Heart right ventricle (tissue), 16 donors: ENCODE measurements around the gene PHF12. TPM values are rescaled to one million over a fixed set of nuclear protein-coding genes. Genes with fewer than 3 reads are reported as not detected.

Experiments
- ATAC-seq, 8 donors: fragments of 200-7000 bp; cut with Tn5 transposase; one replicate each; pipeline ENCODE4 v1.9.1; 2020; ENCODE audit warnings: mild to moderate bottlenecking in 8 of 8, moderate library complexity in 8 of 8, moderate number of reproducible peaks in 1 of 8
- DNase-seq, 2 donors: peaks; one replicate each; pipeline ENCODE4 v3.0.0-alpha.2; 2020
- H3K27ac ChIP-seq, 10 donors: fragments of 200-600 bp; sonication (generic) in 2 of 10; one replicate each; pipeline versions ENCODE4 v1.5.0 to v1.8.0; 2020 to 2022; ENCODE audit warnings: mild to moderate bottlenecking in 3 of 10
- H3K27me3 ChIP-seq, 7 donors: fragments of 200-600 bp; one replicate each; pipeline ENCODE4 v1.8.0; 2021 to 2022; ENCODE audit warnings: mild to moderate bottlenecking in 2 of 7
- H3K36me3 ChIP-seq, 9 donors: fragments of 200-600 bp; sonication (generic) in 1 of 9; one replicate each; pipeline versions ENCODE4 v1.5.0 to v1.8.0; 2020 to 2022; ENCODE audit warnings: mild to moderate bottlenecking in 2 of 9
- H3K4me1 ChIP-seq, 9 donors: fragments of 200-600 bp; sonication (generic) in 1 of 9; one replicate each; pipeline versions ENCODE4 v1.5.0 to v1.8.0; 2020 to 2022; ENCODE audit warnings: mild to moderate bottlenecking in 4 of 9
- H3K4me3 ChIP-seq, 10 donors: fragments of 200-600 bp; sonication (generic) in 2 of 10; one replicate each; pipeline versions ENCODE4 v1.5.0 to v1.8.0; 2020 to 2022; ENCODE audit warnings: mild to moderate bottlenecking in 7 of 10, moderate library complexity in 2 of 10
- H3K9me3 ChIP-seq, 11 donors: fragments of 200-600 bp in 10 of 11; sonication (generic) in 2 of 11; one replicate each; pipeline versions ENCODE4 v1.5.0 to v1.8.0; 2013 to 2022; ENCODE audit warnings: mild to moderate bottlenecking in 2 of 11, control low read depth in 1 of 11, moderate library complexity in 1 of 11
- WGBS, 2 donors: extraction: QIAGEN DNeasy Blood & Tissue Kit; methylation state at CpG; one replicate each; pipeline ENCODE4 v1.1.7; 2013; ENCODE audit warnings: inconsistent platforms in 1 of 2; 5-methylcytosine and 5-hydroxymethylcytosine counted together
- intact Hi-C, 10 donors: fragments of 100-400 bp; cut with DNase I; formaldehyde crosslinking; loops; one replicate each; pipeline versions ENCODE4 v1.11.1 to v1.14.2; 2022
- polyA plus RNA-seq, 2 donors: library from polyadenylated mRNA; stranded (reverse); fragments of 200-250 nt; gene quantifications; one replicate each; pipeline ENCODE4 v1.2.3, GENCODE V29; 2013
- total RNA-seq, 10 donors: library from RNA; stranded (reverse); fragmentation: NEBNext Ultra II Directional in 3 of 10; extraction: Animal tissue kit (Norgen Biotek cat#: 25700) in 3 of 10; gene quantifications; one replicate each; pipeline versions ENCODE4 v1.2.1 to v1.2.4, GENCODE V29; 2021 to 2023
- TF ChIP-seq, protein P1 (sequence below), 9 donors: fragments of 200-600 bp; sonication (generic) in 2 of 9; IDR thresholded peaks; one replicate each; pipeline versions ENCODE4 v1.5.0 to v1.8.0; 2021 to 2022; ENCODE audit warnings: antibody characterized with exemption in 9 of 9, mild to moderate bottlenecking in 5 of 9, moderate library complexity in 1 of 9
- donor health status: Arrhythmogenic right ventricular cardiomyopathy.
- donor health status: ischemic (EF 13 %, LVEDD 7.1; RV severe dilation, severe dysfunction).
- donor health status: healthy with polysubstance abuse.
- donor health status: DM: no; HTN: yes; CAD: no.
- donor health status: DM: no; HTN: no; CAD: no.
- donor health status: ischemic (EF 25% LVEDD 6.9; RV normal size, moderate dysfunction).
- donor health status: ischemic (EF 25% LVEDD 5.7; RV mildly dilated, moderate dysfunction).
- donor health status: healthy.
- donor health status: DM: yes; HTN: yes; CAD: no.
- donor health status: Ischemic cardiomyopathy.
- donor health status: ischemic (EF 35%, LVEDD 5.7; RV mildly dilated, moderate dysfunction).
- donor health status: nonischemic (EF 11% LVEDD 7.7; RV severe dilation, severe dysfunction).
- donor health status: DM: yes; HTN: yes; CAD: no.
- donor health status: PGD.
- donor health status: ischemic (EF 29% LVEDD 5.4; RV normal size, mild dysfunction).
- donor health status: nonischemic (EF 23%, LVEDD 6.1; RV moderate dilation, normal function).

The PHF12 gene
- total and polyA plus RNA-seq, 12 donors: 7.3 to 28.0 (median 20.9) TPM

DNA sequence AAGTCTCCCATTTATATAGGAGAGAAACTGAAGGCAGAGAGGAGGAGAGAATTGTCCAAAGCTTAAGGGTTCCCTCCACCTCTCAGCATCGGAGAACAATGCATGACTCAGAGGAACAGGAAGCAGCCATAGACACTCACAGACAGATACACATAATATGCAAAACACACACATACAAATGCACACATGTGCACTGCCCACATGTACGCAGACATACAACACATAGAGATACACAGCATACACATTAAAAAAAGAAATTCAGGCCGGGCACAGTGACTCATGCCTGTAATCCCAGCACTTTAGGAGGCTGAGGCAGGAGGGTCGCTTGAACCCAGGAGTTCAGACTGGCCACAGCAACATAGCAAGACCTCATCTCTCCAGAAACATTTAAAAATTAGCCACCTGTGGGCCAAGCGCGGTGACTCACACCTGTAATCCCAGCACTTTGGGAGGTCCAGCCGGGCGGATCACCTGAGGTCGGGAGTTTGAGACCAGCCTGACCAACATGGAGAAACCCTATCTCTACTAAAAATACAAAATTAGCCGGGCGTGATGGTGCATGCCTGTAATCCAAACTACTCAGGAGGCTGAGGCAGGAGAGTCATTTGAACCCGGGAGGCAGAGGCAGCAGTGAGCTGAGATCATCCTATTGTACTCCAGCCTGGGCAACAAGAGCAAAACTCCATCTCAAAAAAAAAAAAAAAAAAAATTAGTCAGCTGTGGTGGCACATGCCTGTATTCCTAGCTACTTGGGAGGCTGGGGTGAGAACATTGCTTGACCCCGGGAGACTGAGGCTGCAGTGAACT, 85.2 kb downstream of the PHF12 start:
- no peak overlapping the region for H3K27ac ChIP-seq
- 84 to 88% methylated on average over 13 of the region's 13 CpGs for WGBS, 2 donors
- no peaks in the 10 kb centered on the region for H3K9me3 ChIP-seq
- H3K36me3 ChIP-seq: peaks cover 0 to 13% (median 0%) of the 10 kb centered on the region in 9 donors
- DNase-seq (no peak), ATAC-seq (no peak)
- intact Hi-C loops: loop anchor here in 1 of 10 donors (10.0 kb wide), 1 partner anchor 101 kb away; no protein-coding TSS in a partner anchor
- H3K27me3 ChIP-seq: no peaks in the 10 kb centered on the region
- no peak overlapping the region for H3K4me3 ChIP-seq
- TF ChIP-seq, protein P1, sequence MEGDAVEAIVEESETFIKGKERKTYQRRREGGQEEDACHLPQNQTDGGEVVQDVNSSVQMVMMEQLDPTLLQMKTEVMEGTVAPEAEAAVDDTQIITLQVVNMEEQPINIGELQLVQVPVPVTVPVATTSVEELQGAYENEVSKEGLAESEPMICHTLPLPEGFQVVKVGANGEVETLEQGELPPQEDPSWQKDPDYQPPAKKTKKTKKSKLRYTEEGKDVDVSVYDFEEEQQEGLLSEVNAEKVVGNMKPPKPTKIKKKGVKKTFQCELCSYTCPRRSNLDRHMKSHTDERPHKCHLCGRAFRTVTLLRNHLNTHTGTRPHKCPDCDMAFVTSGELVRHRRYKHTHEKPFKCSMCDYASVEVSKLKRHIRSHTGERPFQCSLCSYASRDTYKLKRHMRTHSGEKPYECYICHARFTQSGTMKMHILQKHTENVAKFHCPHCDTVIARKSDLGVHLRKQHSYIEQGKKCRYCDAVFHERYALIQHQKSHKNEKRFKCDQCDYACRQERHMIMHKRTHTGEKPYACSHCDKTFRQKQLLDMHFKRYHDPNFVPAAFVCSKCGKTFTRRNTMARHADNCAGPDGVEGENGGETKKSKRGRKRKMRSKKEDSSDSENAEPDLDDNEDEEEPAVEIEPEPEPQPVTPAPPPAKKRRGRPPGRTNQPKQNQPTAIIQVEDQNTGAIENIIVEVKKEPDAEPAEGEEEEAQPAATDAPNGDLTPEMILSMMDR (IDR thresholded peaks at IDR 0.05): no peak
- no peaks in the 10 kb centered on the region for H3K4me1 ChIP-seq

DNA sequence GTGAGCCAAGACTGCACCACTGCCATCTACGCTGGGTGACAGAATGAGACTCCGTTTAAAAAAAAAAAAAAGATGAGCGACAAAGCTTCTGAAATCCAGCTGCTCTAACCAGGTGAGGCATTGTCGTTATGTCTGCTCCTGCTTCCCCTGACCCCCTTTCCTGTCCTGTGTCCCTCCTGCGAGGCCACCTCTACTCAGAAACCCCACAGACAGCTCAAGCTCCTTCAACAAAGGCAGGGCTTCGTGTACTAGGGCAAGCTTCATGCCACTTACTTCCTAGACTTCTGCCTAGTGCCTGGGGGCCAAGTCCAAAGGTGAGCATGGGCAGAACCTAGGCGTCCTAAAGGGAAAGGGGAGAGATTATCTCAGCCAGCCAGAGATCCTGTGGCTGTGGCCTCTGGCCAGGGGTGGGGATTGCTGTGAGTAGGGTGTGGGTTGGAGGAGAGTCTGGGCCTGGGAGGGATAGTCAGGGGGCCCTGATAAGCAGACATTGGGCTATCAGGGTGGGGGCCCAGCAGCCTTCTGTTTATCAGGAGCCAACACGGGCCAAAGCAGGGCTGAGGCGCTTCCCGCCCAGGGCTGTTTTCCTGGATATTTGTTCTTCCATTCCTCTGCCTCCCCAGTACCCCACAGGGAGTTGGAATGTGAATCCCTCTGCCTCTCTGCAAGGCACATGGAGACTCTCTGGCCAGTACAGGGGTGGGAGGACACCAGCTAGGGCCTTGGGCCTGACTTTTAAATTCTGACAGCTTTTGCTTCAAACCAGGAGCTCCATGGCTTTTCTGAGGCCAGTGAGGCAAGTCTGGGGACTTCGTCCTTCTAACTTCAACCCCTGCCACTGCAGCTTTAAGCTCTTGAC, 86.1 kb downstream of the PHF12 start:
- Histone ChIP-seq H3K4me1 (no peaks in the 10 kb centered on the region), H3K27me3 (no peaks in the 10 kb centered on the region), H3K9me3 (no peaks in the 10 kb centered on the region), H3K36me3 (peaks cover 0 to 22% (median 6%) of the 10 kb centered on the region in 9 donors), H3K27ac (no peak overlapping the region), H3K4me3 (no peak overlapping the region)
- intact Hi-C loops: loop anchor here in 1 of 10 donors (10.0 kb wide), 1 partner anchor 100 kb away; no protein-coding TSS in a partner anchor
- DNase-seq (no peak), ATAC-seq (peak in 5 of 8 donors; percentile 20 to 54 (median 46))
- TF ChIP-seq, protein P1 (IDR thresholded peaks at IDR 0.05): no peak
- 72 to 76% methylated on average over 11 of the region's 11 CpGs for WGBS, 2 donors

DNA sequence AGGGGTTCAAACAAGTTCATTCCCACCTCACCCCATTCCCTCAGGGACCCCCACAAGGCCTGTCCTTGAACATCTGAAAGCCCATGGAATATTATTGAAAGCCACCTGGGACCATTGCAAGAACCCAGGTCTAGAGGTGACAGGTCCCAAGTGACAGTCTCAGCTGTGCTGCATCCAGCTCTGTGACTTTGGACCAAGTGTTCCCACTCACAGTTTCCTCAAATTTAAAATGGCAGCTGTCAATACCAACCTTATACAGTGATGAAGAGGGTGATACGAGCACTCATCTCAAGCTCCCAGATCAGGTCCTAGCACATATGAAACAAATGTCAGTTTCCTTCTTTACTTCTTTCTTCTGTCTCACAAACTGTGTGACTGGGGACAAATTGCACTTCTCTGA, 87.4 kb downstream of the PHF12 start:
- intact Hi-C loops: loop anchor here in 1 of 10 donors (10.0 kb wide), 1 partner anchor 99 kb away; no protein-coding TSS in a partner anchor
- WGBS, 2 donors: 89 to 95% methylated on average over 1 of the region's 1 CpG
- no peaks in the 10 kb centered on the region for H3K9me3 ChIP-seq
- TF ChIP-seq, protein P1 (IDR thresholded peaks at IDR 0.05): no peak
- DNase-seq (no peak), ATAC-seq (no peak)
- no peak overlapping the region for H3K4me3 ChIP-seq
- H3K36me3 ChIP-seq: peaks cover 0 to 35% (median 17%) of the 10 kb centered on the region in 9 donors
- no peaks in the 10 kb centered on the region for H3K27me3 ChIP-seq
- no peaks in the 10 kb centered on the region for H3K4me1 ChIP-seq
- no peak overlapping the region for H3K27ac ChIP-seq

DNA sequence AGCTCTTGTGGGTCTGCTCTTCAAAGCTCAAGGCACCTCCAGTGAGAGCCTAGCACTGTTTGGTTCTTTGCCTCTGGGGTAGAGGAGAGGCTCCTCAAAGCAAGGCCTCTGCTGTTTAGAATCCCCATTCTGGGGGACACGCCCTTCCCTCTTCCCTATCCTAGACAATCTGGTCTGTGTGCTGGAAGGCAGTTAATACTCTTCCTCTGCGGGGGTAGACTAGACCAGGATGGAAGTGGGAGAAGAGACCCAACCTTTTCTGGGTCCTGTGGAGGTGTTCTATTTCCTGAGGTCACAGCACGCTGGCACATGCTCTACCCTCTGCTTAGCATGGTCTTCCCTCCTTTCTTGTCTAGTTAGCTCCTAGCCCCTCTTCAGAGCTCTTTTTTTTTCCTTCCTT, 88.8 kb downstream of the PHF12 start:
- ATAC-seq (no peak), DNase-seq (no peak)
- intact Hi-C loops: loop anchor here in 1 of 10 donors (10.0 kb wide), 1 partner anchor 98 kb away; no protein-coding TSS in a partner anchor
- H3K36me3 ChIP-seq: peaks cover 0 to 49% (median 24%) of the 10 kb centered on the region in 9 donors
- TF ChIP-seq, protein P1 (IDR thresholded peaks at IDR 0.05): no peak
- no peak overlapping the region for H3K27ac ChIP-seq
- H3K4me3 ChIP-seq: no peak overlapping the region
- no peaks in the 10 kb centered on the region for H3K9me3 ChIP-seq
- no peaks in the 10 kb centered on the region for H3K27me3 ChIP-seq
- H3K4me1 ChIP-seq: no peaks in the 10 kb centered on the region
- WGBS, 2 donors: 90 to 92% methylated on average over 3 of the region's 3 CpGs
